SH-SY5Y (cell line): Measurements from ENCODE around the gene STAP1.

Source experiments
- GATA2 ChIP-seq: IDR thresholded peaks from 2 replicates; pipeline ENCODE4 v1.6.1; 2011; ENCODE audit warnings: mild to moderate bottlenecking, low read depth, low read length
- GATA3 ChIP-seq: IDR thresholded peaks from 2 replicates; pipeline ENCODE4 v1.6.1; 2011; ENCODE audit warnings: low read depth, mild to moderate bottlenecking, low read length, moderate library complexity

DNA sequence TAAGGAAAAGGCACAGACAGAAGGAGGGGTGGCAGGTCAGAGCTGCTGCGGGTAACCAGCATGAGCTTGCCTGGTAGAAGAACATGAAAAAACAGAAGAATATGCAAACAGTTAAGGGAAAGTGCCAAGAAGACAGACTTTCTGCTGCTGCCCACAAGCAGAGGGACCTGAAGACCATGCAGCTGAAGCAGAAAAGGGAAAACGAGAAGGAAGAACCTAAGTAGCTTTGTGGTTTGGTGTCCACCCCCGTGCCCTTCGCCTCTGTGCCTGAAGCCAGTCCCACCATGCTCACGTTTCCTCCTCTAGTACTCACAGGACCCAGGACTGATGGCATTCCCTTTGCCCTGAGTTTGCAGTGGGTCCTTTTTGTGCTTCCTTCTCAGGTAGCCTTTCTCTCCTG lies 79.6 kb downstream of the STAP1 start:
- TF ChIP-seq GATA2 = no peak
- no peak for TF ChIP-seq GATA3
